Adrenal gland (tissue), 12 donors: ENCODE results near the gene LSS. TPM values are rescaled to one million over a fixed set of nuclear protein-coding genes. Genes with fewer than 3 reads are reported as not detected.
A peak's percentile ranks its signal among the peaks of the same experiment; 100 is the strongest.

Experiments
- DNase-seq, 7 donors: peaks; one replicate each; pipeline ENCODE4 v3.0.0-alpha.2; 2019 to 2020
- H3K27ac ChIP-seq, 5 donors: fragments of 200-600 bp; sonication (generic) in 4 of 5; 1 replicate in 3 of 5; 2 replicates in 2 of 5; pipeline versions ENCODE4 v1.5.1 to v1.8.0; 2016 to 2020; ENCODE audit warnings: mild to moderate bottlenecking in 1 of 5
- H3K27me3 ChIP-seq: fragments of 200-600 bp; 2 replicates; pipeline ENCODE4 v1.8.0; 2021
- H3K36me3 ChIP-seq, 2 donors: fragments of 200-600 bp; replicated peaks in 1 of 2; 1 replicate in 1 of 2; 2 replicates in 1 of 2; pipeline versions ENCODE4 v1.5.1 to v1.8.0; 2018 to 2022
- H3K4me1 ChIP-seq, 2 donors: fragments of 200-600 bp; replicated peaks in 1 of 2; 1 replicate in 1 of 2; 2 replicates in 1 of 2; pipeline versions ENCODE4 v1.5.1 to v1.8.0; 2018 to 2021
- H3K4me3 ChIP-seq, 4 donors: fragments of 200-600 bp; sonication (generic) in 3 of 4; one replicate each; pipeline ENCODE4 v1.5.1; 2016 to 2018
- H3K9me3 ChIP-seq, 3 donors: fragments of 200-600 bp; sonication (generic) in 1 of 3; replicated peaks in 1 of 3; 1 replicate in 2 of 3; 2 replicates in 1 of 3; pipeline versions ENCODE4 v1.5.1 to v1.8.0; 2016 to 2021
- CTCF ChIP-seq, 6 experiments: fragments of 450-650 bp in 4 of 6; fragments of 200-600 bp in 2 of 6; sonication (generic) in 1 of 6; IDR thresholded peaks; 1 replicate in 5 of 6; 2 replicates in 1 of 6; pipeline versions ENCODE4 v1.5.1 to v1.8.0; 2016 to 2021; ENCODE audit warnings: antibody characterized with exemption in 6 of 6, mild to moderate bottlenecking in 2 of 6, moderate library complexity in 1 of 6
- POLR2A ChIP-seq, 2 donors: fragments of 450-650 bp; IDR thresholded peaks; one replicate each; pipeline ENCODE4 v1.6.1; 2017; ENCODE audit warnings: antibody characterized with exemption in 2 of 2, mild to moderate bottlenecking in 2 of 2, moderate library complexity in 1 of 2
- WGBS, 4 donors: extraction: QIAGEN DNeasy Blood & Tissue Kit in 2 of 4; methylation state at CpG; one replicate each; pipeline versions ENCODE4 v1.1.5 to v1.1.7; 2013 to 2017; 5-methylcytosine and 5-hydroxymethylcytosine counted together
- intact Hi-C, 2 donors: fragments of 100-400 bp; cut with DNase I; formaldehyde crosslinking; loops; one replicate each; pipeline versions ENCODE4 v1.14.1 to v1.15.0; 2022 to 2023
- polyA plus RNA-seq, 3 donors: library from polyadenylated mRNA; stranded (reverse); fragments of 200-250 nt in 2 of 3; fragments of 350-450 nt in 1 of 3; fragmentation: Illumina TruSeq in 1 of 3; extraction: RNeasy Lipid Tissue Mini Kit (QIAGEN cat#74804) in 1 of 3; gene quantifications; one replicate each; pipeline ENCODE4 v1.2.3, GENCODE V29; 2013 to 2014
- total RNA-seq, 9 donors: library from RNA; depleted of rRNA in 4 of 9; stranded (reverse); fragments of >200 nt in 4 of 9; fragments of 120-200 nt in 1 of 9; fragmentation: NEBNext Ultra II Directional in 1 of 9; extraction: Animal tissue kit (Norgen Biotek cat#: 25700) in 1 of 9; gene quantifications; one replicate each; pipeline versions ENCODE4 v1.1.0 to v1.2.4, GENCODE V29; 2013 to 2023
- donor health status: healthy with polysubstance abuse.
- donor health status: Bipolar disorder and iron deficiency.
- donor health status: DM: yes; HTN: yes; CAD: no.
- donor health status: DM: no; HTN: no; CAD: no.
- donor health status: DM: no; HTN: no; CAD: no.
- donor health status: DM: yes; HTN: yes; CAD: no.

The LSS gene
- total and polyA plus RNA-seq, 12 donors: 46.3 to 246 (median 79.8) TPM

DNA sequence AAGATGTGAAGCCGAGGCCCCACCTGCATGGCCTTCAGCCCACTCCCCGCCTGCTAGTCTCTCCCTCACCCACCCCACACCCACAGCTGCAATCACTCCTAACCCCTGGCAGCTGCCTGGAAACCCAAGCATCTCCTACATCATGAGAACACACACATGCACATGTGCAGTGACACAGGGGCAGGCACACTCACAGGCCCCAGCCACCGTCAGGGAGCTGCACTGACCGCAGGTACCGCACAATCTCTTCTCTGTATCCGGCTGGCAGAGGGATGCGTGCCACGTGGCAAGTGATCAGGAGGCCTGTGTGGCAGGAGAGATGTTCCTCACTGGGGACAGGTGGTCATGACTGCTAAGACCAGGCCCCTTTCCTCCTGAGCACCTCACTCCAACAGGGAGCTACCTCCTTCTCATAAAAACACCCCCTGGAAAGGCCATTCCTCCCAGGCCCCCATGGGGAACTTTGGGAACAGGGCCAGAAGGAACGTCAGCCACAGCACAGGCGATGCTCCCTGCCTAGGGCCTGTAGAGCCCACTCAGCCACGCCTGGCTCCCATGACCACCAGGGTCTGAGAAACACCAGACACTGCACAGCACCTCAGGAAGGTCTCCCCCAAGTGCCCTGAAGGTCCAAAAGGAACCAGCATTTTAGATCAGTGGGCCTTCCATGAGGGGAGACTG, 6.0 kb downstream of the LSS start:
- 82 to 96% (median 87%) methylated on average over 4 to 11 of the region's 11 CpGs for WGBS, 4 donors
- intact Hi-C loops: loop anchor here in 1 of 2 donors (10.0 kb wide), 1 partner anchor 78 kb away; no protein-coding TSS in a partner anchor
- no peak for DNase-seq

DNA sequence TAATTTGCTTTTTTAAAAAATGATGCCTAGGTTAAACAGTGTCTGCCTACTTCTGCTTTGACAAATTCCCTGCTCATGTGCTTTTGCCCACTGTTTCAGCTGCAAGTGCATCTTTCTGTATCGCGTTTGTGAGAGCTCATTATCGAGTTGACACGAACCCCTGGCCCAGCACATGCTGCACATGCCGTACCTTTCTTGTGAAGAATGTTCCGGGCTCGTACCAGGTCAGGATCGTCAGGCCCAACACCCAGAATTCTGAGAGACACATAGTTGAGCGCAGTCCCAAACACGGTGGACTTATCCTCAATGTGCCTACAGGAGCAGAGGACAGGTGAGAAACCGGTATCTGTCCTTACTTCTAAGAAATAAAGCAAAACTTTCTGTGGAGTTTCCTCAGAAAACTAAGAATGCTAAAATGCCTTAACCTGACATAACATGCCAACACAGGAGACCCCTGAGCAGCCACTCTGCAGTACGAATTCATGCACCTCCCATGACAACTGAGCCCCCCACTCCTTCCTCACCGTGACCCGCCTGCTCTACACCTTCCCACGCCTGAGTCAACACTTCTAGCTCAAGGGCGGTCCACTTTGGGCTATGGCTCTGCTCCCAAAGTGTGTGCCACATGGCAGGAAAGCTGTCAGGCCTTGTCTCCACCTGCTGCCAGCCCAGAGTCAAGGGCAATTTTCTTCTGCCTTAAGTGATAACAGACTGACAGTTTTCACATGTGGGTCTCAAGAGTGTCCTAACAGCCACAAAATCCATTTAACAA, 6.7 kb downstream of the LSS start:
- intact Hi-C loops: loop anchor here in 1 of 2 donors (10.0 kb wide), 1 partner anchor 77 kb away; no protein-coding TSS in a partner anchor
- WGBS, 4 donors: 80 to 96% (median 85%) methylated on average over 15 to 16 of the region's 16 CpGs
- Histone ChIP-seq H3K27me3 (no peaks in the 10 kb centered on the region), H3K27ac (no peak overlapping the region), H3K9me3 (no peaks in the 10 kb centered on the region), H3K4me1 (peaks cover 1 to 20% of the 10 kb centered on the region in 2 donors), H3K36me3 (peaks cover 0 to 24% of the 10 kb centered on the region in 2 donors), H3K4me3 (no peak overlapping the region)
- DNase-seq: peak in 1 of 7 donors; percentile 17
- TF ChIP-seq POLR2A (IDR thresholded peaks at IDR 0.05) (no peak), CTCF (IDR thresholded peaks at IDR 0.05) (no peak)

More for the DNA sequence above, 6.0 kb downstream of the LSS start:
- no peak overlapping the region for H3K4me3 ChIP-seq
- no peaks in the 10 kb centered on the region for H3K27me3 ChIP-seq
- no peaks in the 10 kb centered on the region for H3K9me3 ChIP-seq
- TF ChIP-seq CTCF (IDR thresholded peaks at IDR 0.05) (no peak), POLR2A (IDR thresholded peaks at IDR 0.05) (no peak)
- peaks cover 8 to 28% of the 10 kb centered on the region in 2 donors for H3K4me1 ChIP-seq
- H3K27ac ChIP-seq: no peak overlapping the region
- peaks cover 0 to 24% of the 10 kb centered on the region in 2 donors for H3K36me3 ChIP-seq

GRCh38 chr21:46220847-46221246, 7.7 kb downstream of the LSS start:
- no peaks in the 10 kb centered on the region for H3K9me3 ChIP-seq
- intact Hi-C loops: loop anchor here in 1 of 2 donors (10.0 kb wide), 1 partner anchor 76 kb away; no protein-coding TSS in a partner anchor
- TF ChIP-seq CTCF (IDR thresholded peaks at IDR 0.05) (no peak), POLR2A (IDR thresholded peaks at IDR 0.05) (no peak)
- H3K36me3 ChIP-seq: peaks cover 0 to 24% of the 10 kb centered on the region in 2 donors
- no peak overlapping the region for H3K4me3 ChIP-seq
- H3K27ac ChIP-seq: no peak overlapping the region
- no peaks in the 10 kb centered on the region for H3K27me3 ChIP-seq
- peaks cover 0 to 10% of the 10 kb centered on the region in 2 donors for H3K4me1 ChIP-seq
- DNase-seq: peak in 1 of 7 donors; percentile 10
- WGBS, 4 donors: 88 to 95% (median 90%) methylated on average over 4 to 8 of the region's 8 CpGs

DNA sequence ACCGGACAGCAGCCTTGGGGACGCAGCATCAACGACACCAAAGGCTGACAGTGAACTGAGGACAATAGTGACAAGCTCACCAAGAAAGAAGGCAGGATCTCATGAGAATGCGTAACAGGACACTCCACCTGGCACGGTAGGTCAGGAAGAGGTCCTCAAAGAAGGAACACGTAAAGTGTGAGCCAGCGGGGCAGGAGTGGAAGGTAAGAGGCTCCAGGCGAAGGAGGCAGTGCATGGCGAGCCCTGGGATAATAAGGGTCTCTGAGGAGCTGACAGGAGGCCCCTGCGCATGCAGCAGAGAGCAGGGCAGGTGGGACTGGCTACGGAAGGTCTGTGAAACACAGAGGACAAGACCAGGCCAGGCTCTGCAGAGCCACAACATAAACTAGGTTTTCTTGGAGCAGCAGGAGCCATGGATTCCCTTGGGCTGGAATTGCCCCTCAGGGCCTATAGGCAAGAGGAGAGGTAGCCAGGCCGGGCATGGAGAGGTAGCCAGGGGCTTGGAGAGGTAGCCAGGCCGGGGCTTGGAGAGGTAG, 8.2 kb downstream of the LSS start:
- intact Hi-C loops: loop anchor here in 1 of 2 donors (10.0 kb wide), 1 partner anchor 76 kb away; no protein-coding TSS in a partner anchor
- no peak overlapping the region for H3K4me3 ChIP-seq
- H3K27me3 ChIP-seq: no peaks in the 10 kb centered on the region
- no peak for TF ChIP-seq POLR2A (IDR thresholded peaks at IDR 0.05)
- TF ChIP-seq CTCF (IDR thresholded peaks at IDR 0.05): no peak
- no peak overlapping the region for H3K27ac ChIP-seq
- peak in 1 of 7 donors; percentile 13 for DNase-seq
- 90 to 94% (median 93%) methylated on average over 13 of the region's 13 CpGs for WGBS, 4 donors
- H3K9me3 ChIP-seq: no peaks in the 10 kb centered on the region
- H3K4me1 ChIP-seq: peaks cover 0 to 8% of the 10 kb centered on the region in 2 donors
- peaks cover 0 to 28% of the 10 kb centered on the region in 2 donors for H3K36me3 ChIP-seq
